Anterior cingulate cortex (tissue), 58 donors: Measurements from ENCODE around the gene RAB1A.

ENCODE experiments used
- DNase-seq, 58 donors: peaks; one replicate each; lab custom pipeline; 2025; lab: John Stamatoyannopoulos, UW

RAB1A gene

DNA sequence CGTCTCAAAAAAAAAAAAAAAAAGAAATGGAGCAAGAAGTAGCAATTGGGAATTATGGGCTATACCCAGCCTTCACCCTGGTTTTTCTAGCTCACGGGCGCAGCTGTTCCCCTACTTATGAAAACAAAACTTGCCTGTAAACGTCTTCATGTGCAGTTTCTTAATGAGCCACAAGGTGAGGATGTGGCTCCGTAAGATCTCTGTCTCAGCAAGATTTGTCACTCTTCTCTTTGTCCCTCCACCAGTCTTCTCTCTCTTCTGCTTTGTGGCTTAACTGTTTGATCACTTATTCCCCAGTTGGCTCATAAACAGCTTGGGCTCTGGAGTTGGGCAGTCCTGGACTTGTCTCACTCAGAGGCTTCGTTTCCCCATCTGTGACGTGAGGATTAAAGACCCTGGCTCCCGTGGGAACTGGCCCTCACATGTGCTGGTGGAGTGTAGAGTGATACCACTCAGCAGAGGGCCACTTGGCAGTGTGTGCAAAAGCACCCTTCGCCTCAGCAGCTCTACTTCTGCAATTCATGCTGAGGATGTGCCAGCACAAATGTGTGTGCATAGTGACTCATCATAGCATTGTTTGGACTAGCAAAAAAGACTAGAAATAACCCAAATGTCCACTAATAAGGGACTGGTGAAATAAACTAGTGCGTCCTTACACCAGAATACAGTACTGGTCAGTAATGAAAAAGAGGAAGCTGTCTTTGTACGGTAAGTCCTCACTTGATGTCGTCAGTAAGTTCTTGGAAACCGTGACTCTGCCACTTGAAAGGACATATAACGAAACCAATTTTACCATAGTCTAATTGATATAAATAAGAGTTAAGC is 65.0 kb downstream of the RAB1A start:
- peak in 47 of 58 donors; percentile 23 to 83 (median 46) for DNase-seq

DNA sequence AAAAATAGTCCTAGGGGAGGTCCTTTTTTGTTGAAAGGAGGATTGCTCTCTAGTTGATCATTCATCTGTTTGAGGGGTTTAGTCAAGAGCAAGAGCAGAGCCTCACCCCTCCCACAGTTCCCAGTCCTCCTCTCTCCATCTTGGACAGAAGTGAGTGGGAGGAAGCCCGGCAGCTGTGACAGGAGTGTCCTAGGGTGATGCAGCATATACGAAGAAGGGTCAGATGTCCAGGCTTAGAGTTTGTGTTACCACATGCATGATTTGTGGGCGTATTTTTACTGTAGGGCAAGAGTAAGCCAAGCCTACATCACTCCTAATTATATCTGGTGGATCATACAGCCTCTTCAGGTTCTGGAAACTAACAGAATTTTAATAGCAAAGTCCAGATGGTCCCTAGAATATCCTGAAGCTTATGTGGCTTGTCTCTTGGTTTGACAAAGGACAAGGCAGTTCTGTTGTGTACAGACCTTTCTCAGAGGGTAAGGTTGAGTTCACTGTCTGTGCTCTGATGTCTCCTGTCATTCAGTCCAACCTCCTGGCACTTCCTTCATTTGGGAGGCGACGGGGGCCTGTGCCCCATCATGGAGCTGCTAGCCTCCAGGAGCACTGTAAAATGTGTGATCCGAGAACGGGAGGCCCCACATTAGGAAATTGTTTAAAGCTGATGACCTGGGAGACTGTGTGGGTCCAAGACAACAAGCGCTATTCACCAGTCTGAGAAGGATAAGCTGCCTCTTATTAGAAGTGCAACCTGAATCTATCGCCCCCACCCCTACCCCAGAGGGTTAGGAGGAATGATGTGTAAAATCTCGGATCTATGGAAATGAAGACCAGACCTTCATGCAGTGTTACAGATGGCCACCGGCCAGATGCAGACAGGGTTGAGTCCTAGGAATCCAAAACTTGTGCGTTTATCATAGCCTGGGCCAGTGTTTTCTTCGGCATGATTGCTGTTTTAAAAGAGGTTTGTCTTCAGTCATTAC is 66.8 kb downstream of the RAB1A start:
- DNase-seq = no peak

DNA sequence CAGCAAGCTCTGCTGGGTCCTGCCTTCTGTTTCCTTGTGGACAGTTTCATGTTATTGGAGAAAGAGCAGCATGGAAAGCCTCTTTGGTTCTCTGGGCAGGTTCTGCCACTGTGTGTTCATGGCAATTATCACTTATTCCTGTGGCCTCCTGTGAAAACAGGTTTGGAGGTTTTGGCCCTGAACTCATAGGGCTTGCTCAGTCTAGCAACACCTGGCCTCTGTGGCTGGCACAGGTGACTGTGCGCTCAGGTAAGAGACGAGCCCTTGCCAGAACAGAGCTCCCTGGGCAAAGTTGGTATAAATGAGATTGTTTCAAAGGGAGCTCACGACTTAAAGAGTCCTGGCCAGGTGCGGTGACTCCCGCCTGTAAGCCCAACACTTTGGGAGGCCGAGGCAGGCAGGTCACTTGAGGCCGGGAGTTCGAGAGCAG is 68.0 kb downstream of the RAB1A start:
- DNase-seq = no peak

DNA sequence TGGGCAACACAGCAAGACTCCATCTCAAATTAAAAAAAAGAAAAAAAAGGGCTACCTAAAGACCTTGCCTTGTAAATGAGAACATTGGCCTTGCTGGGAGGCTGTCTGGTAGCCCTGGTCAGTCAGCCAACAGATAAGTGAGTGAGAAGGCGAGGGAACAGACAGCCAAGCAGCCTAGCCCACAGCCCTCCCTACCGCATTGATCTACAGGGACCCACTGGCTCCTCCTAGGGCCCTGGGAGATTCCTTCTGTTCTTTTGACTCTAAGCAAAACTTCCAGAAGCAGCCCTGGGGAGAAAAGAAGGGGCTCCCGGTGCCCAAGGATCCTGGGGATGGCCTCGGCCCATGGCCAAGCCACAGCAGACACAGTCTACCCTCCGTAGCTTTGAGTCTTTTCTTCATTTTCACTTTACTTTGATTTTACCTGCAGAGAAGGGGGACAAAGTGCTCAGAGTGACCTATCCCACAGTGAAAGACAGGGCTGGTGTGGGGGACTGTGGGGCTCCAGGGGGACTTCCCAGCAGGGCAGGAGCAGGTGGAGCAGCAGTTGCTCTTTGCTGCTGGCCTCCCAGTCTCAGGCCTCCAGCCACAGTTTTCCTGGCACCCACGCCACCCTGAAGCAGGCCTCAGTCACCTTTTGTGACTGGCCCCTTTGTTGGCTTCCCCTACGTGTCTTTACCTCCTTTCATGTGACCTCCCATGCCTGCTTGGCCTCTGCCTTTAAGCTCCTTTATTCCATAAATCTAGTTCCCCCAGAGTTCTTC is 68.6 kb downstream of the RAB1A start:
- no peak for DNase-seq

DNA sequence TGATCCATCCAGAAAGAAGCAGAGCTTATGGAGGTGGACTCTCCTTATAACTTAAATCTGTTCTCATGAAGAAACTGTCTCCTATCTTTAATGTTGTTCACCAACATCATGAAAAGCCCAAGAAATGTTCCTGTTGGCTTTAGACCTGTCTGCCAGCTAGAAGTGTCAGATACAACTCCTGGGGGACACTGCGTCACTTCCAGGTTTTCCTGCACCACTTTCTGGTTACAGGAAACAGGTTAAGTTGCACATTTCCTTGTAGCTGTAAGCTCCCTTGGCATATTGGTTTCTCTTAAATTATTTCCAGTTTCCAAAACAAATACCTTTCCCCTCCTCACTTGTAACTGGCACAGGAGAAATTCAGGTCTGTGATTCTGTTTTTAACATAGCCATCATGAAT is 70.8 kb downstream of the RAB1A start:
- DNase-seq = no peak

DNA sequence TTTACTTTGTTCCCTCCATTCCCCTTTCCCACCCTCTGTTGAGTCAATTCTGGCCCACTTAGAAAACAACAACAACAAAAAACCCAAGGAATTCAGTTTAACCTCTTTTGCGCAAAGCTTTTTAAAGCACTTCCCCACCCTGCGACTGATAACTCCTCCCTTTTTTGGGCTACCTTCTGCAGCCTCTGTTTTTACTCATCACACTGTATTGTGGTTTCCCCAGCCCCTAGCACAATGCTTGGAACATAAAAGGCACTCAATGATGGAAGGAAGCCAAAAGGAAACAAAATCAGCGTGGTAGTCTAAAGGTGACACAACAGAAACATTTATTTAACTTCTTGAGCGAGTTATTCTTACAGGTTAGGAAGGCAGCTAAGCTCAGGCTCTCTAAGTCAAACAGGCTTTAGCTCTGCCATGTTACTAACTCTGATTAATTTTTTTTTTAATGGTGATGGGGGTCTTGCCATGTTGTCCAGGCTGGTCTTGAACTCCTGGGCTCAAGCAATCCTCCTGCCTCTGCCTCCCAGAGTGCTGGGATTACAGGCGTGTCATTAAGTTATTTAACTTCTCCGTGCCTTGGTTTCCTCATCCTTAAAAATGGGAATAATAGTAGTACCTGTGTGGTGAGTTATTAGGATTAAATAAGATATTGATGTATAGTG is 72.4 kb downstream of the RAB1A start:
- no peak for DNase-seq

DNA sequence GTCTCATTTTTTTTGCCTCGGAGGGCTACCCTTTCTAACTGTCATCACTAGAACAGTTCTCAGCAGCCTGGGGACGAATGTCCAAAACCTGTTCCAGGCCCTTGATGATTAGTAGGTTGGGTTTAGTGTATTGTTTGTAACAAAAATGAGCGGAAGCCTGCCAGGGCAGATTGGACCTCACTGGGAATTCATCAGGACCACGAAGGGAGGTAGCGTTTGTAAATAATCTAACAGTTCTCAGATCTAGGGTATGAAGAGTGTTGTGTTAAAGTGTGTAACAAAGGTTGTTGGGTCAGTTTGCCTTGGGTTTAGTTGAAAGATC is 72.9 kb downstream of the RAB1A start:
- DNase-seq = no peak

DNA sequence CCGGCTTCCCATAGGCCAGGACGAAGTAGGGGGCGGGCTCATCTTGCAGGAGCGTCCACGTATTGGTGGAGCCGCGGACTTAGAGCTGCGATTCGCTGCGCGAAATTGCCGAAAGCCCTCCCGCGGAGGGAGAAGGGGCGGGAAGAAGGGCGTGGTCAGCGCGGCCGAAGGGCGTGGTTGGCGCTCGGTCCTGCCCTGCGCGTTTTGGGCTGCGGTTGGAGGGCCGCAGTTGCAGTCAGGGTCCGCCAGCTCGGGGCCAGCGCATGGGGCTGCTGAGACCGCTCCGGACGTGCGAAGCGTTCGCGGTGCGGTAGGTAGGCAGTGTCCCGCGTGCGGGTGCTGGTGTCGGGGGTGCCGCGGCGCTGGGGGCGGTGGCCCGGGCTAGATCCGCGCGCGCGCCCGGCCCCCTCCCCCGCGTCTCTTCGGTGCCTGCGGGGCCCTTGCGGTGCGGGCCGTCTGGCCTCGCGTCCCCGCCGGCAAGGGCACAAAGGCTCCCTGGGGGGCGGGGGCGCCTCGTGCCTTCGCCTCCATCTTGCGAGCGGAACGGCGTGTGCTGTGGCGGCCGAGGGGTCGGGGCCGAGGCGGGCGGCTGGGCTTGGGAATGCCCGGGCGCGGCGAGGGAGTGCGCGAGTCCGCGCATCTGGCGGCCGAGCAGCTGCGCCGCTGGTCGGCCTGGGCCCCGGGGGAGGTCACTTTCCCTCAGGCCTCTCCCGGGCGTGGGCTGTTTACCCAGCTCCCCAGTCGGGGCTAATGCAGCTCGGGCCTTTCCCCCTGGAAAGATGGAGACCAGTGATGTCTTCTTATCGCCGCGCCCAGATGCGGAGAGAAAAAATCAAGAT is 73.5 kb downstream of the RAB1A start, which contains the start of gene CEP68:
CEP68 (plus strand) TSS at position 202 of the 839 bp plus-strand sequence. CDS start 13,029 bp downstream, outside the sequence.
- DNase-seq = peak; percentile 62 to 99 (median 95)

DNA sequence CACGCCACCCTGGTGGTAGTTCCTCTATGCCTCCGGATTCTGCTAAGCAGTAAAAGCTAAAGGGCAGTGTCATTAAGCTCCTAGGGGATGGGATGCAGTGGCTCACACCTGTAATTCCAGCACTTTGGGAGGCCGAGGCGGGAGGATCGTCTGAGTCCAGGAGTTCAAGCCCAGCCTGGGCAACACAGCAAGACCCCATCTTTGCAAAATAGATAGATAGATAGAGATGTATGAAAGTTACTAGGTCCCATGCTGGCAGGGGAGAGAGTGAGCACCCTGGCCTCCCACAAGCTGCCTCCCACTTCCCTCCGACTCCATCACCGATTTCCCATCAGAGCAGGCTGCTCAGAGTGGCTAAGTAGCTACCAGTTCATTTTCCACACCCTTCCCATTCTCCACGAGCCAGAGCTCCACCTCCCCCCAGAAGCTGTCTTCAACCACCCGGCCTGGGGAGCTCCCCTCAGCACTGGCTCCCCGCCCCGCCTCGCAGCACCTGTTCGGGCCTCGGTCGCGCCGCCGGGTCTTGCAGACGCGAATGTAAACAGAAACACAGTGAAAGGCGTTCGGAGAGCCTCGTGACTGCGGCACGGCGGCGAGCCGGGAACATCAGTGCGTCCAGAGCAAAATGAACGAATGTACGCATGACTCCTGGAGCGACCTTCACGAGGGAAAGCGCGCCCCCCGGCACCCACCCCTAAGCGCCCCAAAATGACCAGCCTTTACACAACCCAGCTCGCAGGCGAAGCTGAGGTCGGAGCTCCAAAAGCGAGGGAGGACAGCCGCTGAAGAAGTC is 74.3 kb downstream of the RAB1A start:
- DNase-seq = peak in 13 of 58 donors; percentile 47 to 82 (median 67)

DNA sequence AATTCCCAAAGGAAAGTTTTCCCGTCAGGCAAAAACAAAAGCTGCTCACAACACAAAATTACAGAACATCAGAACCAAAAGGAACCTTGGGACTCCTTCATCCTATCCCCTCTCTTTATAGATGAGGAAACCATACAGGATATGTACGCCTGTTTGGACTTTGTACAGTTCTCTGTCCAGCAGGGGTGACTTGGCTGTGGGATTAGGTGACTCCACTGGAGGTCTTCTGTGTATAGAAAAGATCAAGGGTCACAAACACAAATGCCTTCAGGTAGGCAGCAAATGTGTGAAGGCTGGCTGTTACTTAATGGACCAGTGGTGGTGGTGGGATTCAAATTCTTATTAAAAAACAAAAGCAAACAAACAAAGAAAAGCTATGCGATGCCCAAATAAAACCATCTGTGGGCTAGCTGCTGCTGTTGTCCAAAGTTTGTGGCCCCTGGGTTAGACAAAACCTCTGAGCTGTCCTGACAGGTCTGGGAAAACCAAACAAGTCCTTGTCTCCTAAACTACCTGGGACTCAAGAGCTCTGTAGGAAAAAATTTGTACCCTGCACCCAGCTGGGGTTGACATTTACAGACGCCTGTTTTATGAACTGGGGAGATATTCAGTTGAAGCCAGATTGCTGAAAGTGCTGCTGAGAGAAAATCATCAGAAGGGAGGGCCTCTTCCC is 75.0 kb downstream of the RAB1A start:
- DNase-seq = no peak

DNA sequence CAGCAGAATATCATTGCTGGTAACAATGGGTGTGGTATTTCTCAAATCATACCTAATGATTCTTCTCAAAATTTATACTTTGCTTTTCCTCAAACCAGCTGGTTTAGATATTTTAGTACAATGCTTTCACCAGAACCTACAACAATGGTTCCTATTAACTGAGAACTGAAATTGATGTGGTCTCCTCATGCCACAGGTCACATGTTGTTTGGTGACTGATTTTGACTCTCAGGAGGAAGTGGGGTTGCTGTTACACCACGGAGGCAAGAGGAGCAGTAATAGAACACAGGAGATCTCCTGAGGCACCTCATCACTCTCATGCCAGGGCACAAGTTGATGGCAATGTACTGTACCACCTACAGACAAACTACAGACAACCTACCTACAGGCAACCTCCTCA is 76.7 kb downstream of the RAB1A start:
- DNase-seq = peak in 3 of 58 donors; percentile 12 to 30 (median 21)

DNA sequence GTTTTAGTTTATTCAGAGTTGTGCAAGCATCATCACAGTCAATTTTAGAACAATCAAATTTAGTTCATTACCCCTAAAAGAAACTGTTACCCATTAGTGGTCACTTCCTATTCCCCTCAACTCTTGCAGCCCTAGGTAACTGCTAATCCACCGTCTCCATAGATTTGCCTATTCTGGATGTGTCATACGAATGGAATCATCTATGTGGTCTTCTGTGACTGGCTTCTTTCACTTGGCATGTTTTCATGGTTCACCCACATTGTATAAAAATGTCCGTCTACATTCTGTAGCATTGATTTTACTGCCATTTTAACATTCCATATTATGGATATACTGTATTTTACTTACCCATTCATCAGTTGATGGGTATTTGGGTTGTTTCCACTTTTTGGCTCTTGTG is 79.0 kb downstream of the RAB1A start:
- no peak for DNase-seq

DNA sequence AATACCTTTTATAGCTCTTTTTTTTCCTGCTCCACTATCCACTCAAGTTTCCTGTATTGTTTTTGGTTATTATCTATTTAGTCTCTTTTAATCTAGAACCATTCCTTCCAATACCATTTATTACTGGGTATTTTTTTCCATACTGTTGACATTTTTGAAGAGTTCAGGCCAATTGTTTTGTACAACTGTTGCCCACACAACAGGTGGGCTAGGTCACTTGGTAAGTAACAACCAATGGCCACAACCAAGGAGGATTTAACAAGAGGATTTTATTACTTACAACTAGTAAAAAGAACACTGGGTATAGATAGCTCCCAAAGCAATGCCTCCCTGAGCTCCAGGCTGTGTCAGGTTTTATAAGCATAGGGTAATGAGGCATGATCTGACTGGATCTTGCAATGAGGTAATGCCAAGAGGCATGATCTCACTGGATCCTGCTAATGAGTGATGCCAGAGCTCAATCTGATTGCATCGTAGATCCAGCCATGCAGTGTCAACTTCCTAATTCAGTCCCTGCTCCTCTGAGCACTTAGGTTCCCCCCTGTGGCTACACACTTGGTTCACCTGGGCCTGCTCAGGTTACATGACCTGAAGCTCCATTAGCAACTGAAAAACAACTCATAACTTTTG is 80.8 kb downstream of the RAB1A start:
- DNase-seq = no peak

DNA sequence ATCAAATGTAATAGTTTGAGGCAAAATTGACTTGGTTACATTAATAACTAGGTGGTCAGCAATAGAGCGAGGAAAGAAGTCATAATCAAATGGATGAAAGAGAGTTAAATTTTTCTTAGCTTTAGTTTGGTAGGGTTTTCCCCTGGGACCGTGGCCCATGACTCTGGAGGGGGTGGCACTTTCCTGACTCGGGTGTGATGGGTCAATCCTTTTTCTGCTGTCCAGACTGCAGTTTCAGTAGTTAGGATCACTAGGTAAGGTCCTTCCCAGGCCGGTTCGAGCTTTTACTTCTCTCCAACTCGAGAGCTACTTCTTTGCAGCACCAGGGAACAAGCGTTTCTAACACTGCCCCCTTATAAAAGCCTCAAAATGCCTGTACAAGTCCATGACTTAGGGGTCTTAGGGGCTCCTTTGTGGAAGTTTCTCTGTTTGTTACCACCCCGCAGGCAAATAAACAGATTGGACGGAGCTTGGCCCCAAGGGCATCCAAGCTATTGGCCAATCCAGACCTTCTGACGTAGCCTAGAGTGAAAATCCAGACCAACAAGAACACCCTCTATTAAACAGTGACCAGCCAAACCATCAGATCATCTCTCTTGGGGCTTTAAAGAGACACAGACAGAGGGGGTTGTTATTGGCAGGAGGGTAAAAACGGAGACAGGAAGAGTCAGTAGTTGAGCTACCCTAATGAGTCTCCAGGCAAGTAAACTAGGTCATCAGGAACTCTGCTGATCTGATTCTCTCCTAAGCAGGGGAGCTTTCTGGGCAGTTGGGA is 83.1 kb downstream of the RAB1A start:
- DNase-seq = no peak

DNA sequence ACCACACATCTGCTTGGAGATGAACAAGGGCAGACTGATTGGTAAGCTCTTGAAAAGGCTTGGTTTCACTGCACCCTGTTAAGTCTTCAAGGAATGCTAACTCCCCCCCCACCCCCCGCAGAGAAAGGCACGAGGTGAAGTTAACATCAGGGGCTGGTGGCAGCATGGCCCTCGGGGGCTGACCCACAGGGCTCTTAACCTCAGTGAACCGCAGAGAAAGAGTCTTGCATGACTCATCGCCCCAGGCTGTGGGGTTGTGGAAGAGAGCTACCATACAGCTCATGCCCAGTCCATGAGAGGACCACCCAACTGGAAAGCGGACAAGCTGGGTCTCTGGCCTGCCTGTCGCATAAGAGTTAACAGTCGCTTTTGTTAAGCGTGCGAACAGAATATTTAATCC is 84.3 kb downstream of the RAB1A start:
- no peak for DNase-seq

DNA sequence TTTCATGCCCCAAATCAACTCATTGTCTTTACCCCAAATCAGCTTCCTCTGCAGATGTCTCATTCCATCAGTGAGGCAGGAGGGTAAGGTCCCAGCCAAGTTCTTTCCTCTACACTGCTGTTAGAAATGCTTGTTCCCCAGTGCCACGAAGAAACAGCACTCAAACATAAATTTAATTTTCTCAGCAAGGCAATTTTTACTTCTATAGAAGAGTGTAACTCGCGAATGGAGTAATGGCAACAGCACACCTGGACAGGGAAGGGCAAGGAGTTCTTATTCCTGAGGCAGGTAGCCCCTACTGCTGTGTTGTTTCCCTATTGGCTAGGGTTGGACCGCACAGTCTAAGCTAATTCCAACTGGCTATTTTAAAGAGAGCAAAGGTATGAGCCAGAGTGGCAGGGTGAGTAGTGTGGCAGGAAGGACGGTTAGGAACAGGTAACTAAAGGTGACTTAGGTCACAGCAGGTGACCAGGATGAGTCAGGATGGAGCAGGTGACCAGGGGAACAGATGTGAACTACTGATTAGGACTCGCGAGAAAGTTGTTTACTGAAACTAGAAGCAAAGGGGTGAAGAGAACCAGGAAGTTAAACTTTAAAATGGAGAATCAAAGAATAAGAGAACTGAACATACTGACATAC is 85.7 kb downstream of the RAB1A start:
- no peak for DNase-seq
